Anterior cingulate cortex (tissue), 58 donors: ENCODE data around the gene EIPR1.
A peak's percentile ranks its signal among the peaks of the same experiment; 100 is the strongest.

Experiments
- DNase-seq, 58 donors: peaks; one replicate each; lab custom pipeline; 2025; lab: John Stamatoyannopoulos, UW

Gene EIPR1

DNA sequence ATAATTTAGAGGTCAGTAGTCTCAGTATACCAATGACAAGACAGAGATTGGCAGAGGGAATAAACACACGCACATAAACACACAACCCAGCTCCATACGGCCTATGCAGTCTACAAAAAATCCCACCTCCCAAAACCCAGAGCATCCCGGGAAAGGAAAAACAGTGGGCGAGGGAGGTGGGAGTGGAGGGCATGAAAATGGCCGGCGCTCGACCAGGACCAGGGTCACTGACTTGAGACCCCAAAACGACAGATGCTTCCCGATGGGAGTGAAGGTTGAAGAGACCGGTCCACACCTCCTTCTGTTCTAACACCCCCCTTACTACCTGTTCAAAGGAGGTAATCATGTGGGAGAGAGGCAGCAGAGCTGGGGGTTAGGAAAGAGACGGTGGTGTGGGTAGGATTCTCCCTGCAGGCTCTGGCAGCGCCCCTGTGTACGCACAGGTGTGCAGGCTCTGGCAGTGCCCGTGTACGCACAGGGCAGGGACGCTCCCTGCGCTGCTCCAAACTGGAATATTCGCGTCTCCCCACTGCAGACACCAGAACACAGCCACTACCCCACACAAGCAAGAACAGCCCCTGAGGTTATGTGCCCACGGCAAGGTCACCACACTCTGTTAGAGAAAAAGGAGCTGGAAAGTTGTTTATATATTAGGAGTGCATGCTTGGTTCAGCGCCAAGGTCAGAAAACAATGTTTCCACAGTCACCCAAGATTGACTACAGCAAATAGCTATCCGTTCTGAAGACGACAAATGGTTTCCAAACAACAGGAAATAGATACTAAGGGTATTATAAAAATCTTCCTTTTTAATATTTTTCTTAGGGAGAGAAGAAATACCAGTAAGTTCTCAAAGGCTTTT, 67.9 kb downstream of the EIPR1 start:
- DNase-seq: no peak

DNA sequence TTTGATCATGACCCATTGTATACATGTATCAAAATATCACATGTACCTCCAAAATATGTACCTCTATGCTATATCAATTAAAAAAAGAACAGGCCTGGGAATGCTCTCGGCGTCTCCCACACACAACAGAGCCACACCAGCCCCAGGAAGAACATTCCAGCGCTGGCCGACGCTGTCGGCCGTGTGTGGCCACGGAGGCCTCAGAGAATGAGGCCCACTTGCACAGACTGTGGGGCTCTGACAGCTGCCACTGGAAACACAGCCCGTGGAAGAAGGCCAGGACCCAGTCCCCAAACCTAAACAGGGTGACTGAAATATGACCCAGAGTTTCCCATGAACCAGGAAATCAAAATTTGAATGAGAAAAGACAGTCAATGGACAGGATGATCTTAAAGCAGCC, 69.7 kb downstream of the EIPR1 start:
- no peak for DNase-seq

DNA sequence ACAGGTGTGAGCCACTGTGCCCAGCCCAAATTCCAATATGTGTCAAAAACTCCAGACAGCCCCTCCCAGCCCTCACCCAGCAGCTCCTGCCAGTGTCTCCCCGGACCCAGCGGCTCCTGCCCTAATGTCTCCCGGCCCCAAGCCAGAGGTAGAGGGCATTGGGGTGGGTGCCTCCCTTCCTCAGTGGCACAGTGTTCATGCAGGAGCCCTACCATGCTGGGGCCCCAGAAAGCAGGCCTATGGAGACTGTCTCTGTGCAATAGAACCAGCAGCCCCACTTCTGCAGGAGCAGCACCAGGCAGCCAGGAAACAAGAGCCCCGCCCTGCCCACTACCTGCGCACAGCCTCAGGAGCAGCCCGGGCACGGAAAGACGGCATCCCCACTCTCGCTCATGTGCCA, 70.4 kb downstream of the EIPR1 start:
- DNase-seq: no peak

DNA sequence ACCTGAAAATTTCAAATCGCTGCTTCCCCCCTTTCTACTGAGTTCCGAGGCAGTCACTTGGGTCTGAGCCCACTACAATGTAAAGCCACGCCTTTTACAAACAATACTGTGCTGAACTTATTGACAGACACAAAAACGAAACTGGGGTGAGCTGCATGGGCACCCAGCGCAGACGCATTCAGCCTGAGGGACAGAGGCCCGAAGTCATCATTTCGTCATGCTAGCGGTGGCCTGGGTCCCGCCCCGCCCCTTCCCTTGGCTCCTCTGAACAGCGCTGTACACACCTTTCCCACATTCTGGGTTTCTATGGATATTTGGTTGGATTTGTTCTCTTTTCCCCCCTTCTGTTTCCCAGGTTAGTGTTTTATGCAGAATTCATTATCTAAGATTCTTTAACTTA, 71.7 kb downstream of the EIPR1 start:
- DNase-seq: no peak

DNA sequence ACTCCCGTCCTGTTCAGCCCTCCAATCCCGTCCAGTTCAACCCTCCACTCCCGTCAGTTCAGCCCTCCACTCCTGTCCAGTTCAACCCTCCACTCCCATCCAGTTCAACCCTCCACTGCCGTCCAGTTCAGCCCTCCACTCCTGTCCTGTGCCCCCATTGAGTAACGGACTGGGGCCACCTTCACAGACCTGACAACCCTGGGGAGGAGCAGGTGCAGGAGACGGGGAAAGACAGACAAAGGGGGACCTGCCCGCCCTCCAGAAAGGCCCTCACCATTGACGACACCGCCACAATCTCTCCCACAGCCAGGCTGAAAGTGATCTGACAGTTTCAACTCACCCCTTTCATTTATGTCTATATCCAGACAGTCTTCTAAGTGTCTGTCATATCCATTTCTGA, 72.2 kb downstream of the EIPR1 start:
- no peak for DNase-seq

DNA sequence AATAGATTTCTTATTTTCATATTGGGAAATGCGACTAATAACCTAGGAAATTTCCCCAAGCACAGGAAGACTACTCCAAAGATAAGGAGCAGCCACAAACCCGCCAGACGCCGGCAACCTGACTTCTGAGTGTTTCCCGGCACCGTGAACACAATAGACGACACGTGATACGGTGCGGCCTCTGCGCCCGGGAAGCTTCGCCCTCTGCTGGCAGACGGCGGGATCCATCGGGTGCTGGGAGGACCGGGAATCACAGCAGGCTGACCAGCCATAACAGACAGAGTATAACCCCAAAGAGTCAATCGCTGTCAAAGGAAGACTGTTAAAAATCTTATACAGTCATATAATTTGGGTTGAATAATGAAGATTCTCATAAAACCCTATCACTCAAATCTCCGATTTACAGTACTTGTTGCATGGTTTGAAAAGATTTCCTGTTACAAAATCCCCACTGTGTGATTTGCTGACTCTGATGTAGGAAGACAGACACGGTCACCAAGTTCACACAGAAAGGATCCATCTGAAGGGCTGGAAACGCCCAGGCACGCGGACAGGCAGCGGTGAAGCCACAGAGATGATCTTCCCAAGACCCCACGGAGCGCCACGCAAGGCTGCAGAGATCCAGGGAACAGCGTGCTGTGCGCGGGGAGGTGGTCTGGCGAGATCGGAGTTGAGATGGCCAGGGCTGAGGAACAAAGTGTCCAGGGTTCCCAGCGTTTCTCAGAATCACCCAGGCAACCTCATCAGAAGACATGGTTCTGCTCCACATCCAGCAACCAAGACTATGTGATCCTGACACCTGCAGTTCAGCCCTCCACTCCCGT, 73.8 kb downstream of the EIPR1 start:
- DNase-seq: peak; percentile 17 to 93 (median 80)

DNA sequence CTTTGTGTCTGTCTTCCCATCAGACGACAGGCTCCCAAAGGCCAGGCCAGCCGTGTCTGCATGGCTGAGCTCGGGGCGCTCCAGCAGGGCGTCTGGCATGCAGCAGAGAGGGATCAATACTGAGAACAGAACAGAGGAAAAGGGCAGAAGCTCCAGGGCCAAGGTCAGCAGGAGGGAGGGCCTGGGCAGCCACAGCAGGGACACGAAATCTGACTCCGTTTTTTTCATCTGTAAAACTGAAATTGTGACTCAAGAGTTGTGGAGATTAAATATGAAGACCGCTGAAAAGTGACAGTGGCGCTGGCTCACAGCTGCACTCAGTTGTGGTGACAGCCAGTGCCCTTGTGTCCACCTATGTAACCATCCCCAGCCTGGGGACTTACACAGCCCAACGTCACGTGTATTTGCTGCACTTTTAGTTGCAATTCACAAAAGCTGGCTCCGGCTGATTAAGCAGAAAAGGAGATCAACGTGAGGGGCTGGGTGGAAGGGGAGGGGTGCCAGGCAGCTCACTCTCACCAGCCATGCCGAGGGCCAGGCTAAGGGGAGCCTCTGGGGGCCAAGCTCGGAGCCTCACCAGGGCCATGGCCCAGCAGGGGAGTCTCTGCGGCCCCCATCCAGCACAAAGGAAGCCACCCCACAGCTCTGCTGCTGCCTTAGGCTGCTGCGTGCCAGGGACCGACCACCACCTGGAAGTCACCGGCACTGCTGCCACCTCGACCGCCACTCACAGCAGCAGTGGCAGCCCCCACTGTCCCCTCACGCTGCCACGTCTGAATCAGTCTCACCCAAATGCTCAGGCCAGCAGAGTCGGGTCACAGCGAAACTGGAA, 74.7 kb downstream of the EIPR1 start:
- DNase-seq: no peak

DNA sequence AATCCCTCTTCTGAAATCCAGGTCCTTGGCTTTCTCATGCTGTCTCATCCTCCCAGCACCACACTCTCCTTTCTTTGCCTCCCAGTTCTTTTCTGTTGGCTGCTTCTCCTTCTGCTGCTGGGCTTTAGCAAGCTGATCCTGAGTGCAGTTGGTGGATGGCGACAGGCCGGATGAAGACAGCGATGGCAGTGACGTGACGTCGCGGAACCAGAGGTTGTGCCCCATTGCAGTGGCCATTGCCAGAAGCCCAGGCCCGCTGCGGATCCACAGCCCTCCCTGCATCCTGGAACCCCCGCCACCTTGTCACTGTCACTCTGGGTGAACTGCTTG, 75.2 kb downstream of the EIPR1 start:
- no peak for DNase-seq

DNA sequence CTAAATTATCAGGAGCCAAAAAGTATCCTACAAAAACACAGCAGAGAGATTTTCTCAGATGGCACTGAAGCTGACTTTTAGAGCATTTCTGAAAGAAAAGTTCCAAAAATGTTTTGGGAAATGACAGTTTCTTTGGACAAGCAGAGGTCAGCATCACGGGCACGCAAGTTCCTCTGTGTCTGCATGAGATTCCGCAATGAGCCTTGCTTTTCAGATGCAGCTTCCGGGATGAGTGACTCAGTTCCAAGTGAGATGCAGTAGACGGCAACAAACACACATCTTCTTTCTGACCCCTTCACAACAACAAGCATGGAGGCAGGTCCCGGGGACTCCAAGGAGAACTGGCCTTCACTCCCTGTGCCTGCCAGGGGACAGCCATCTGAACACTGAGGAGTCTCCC, 76.6 kb downstream of the EIPR1 start:
- no peak for DNase-seq

DNA sequence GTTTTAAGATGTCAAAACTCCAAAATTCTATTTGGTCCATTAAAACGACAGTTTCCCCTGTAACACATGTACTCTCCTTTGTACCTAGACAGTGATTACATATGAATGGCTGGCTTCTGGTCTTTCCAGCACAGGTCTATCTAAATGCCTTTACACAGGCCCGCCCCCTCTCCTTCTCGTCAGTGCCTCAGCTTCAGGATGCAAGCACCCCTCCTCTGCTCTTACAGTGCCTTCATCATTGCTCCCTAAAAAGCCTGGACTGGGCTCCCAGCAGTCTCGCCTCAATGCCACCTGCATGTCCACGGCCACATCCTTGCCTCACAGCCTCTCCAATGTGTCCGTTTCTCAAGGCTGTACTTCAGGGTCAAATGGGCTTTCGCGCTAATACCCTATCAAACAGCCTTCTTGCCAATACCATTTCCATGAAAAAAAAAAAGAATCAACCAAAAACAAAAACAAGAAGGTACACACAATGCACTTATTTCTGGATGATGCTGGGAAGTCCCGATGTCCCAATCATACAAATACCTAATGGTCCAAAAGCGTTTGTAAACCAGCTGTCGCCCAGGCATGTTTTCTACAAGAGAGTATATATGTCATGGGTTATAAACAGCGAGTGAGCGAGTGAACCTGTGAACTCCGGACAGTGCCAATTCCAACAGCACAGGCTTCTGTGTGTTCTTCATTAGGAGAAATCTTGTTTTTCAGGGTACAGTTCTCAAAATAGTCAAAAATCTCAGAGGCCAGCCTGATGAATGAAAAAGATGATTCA, 77.2 kb downstream of the EIPR1 start:
- no peak for DNase-seq

DNA sequence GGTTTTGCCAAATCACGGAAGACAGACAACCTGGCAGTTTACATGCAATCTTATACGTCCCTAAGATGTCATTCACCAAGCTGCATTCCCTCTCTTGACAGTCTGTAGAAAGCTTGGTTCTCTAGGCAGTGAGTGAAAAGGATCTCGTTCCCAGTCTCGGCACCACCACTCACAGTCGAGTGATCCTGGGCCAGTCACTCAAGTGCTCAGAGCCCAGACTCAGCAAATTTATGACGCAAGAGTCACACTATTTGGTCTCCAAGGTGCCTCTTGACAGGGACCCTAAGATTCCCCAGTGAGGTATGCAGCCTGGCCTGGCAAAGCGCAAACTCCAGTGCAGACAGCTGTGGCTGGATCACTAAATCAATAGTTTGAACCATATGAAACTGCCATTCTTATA, 77.9 kb downstream of the EIPR1 start:
- DNase-seq: no peak

DNA sequence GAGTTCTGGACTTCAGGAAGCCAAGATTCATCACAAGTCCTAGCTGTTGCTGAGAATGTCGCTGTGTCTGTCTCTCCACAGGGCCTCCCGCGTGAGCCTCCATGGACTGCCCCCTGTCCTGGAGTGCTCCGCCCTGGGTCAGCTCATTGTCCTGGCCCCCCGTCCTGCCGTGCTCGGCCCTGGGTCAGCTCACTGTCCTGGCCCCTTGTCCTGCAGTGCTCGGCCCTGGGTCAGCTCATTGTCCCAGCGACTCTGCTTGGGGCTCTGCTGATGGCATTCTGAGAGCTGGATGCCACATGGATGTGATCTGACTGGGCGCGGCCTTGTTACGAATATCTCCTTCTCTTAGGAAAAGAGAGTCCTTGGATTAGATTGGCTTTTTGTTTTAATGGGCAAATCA, 78.5 kb downstream of the EIPR1 start:
- no peak for DNase-seq

DNA sequence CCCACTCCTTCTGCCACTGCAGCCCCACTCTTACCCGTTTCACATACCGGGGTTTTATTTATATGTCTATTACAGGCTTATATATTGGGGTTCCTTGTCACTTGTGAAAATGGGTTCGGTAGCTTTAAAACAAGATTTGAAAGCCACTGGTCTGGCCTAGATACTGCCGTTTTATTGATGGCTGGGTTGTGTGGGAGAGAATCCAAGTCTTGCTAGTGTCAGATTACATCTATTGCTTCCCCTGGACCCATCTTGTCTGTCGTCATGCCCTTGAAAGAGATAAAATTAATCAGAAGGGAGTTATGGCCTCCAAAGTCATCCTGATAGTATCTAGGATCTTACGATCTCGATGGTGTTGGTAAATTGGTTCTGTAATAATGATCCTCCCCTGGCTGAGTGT, 79.4 kb downstream of the EIPR1 start:
- DNase-seq: no peak

DNA sequence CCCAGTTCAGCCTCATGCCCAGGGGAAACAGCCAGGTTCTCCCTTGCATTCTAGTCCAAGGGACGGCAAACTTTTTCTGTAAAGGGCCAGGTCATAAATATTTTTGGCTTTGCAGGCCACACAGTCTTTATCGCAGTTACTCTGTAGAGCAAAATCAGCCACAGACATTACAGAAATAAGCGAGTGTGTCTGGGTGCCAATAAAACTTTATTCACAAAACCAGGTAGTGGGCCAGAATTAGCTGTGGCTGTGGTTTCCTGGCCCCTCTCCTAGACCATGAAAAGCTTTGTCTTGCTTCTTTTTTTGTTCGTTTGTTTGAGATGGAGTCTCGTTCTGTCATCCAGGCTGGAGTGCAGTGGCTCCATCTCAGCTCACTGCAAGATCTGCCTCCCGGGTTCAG, 80.1 kb downstream of the EIPR1 start:
- no peak for DNase-seq

DNA sequence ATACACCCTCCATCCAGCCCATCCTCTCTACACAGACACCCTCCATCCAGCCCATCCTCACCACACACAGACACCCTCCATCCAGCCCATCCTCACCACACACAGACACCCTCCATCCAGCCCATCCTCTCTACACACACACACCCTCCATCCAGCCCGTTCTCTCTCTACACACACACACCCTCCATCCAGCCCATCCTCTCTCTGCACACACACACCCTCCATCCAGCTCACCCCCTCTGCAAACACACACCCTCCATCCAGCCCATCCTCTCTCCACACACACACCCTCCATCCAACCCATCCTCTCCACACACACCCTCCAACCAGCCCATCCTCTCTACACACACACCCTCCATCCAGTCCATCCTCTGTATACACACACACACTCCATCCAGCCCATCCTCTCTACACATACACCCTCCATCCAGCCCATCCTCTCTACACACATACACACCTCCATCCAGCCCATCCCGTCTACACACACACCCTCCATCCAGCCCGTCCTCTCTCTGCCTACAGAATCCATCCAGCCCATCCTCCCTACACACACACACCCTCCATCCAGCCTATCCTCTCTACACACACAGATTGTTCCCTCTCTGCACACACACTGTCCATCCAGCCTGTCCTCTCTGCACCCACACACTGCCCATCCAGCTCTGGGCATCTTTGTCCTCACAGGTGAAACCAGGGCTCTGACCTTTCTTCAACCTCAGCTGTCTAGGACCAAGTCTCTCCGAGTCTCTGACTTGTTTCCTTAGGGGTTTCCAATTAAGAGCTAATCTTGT, 81.2 kb downstream of the EIPR1 start:
- DNase-seq: no peak

DNA sequence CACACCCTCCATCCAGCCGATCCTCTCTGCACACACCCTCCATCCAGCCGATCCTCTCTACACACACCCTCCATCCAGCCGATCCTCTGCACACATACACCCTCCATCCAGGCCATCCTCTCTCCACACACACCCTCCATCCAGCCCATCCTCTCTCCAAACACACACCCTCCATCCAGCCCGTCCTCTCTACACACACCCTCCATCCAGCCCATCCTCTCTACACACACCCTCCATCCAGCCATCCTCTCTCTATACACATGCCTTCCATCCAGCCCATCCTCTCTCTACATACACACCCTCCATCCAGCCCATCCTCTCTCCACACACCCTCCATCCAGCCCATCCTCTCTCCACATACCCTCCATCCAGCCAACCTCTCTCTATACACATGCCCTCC, 83.1 kb downstream of the EIPR1 start:
- DNase-seq: no peak

DNA sequence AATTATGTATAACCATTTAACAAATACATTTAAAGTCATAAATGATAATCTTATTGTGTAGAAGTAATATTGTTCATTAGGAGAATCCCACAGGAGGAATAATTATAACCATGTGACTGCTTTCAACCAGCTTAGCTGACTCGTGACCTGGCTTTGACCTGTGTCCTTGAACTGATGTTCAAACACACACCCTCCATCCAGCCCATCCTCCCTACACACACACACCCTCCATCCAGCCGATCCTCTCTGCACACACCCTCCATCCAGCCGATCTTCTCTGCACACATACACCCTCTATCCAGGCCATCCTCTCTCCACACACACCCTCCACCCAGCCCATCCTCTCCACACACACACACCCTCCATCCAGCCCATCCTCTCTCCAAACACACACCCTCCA, 83.5 kb downstream of the EIPR1 start:
- DNase-seq: no peak

DNA sequence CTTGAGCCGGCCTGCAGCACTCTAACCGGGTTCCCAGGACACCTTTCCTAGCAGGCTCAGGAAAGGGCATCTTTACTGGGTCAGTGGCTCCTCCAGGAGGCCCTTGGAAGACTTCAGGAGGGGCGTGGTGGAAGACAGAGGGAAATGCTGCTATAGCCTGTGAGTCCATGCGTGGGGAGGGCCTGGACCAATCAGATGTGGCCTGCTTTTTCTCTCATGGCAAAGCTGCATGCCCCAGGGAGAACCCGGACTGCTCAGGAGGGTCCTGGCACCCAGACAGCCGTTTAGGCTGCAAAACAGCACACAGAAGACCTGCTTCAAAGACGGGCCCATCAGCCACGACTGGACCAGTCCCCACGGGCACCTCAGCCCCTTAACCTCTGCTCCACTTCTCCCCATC, 84.4 kb downstream of the EIPR1 start:
- peak in 1 of 58 donors; percentile 55 for DNase-seq

DNA sequence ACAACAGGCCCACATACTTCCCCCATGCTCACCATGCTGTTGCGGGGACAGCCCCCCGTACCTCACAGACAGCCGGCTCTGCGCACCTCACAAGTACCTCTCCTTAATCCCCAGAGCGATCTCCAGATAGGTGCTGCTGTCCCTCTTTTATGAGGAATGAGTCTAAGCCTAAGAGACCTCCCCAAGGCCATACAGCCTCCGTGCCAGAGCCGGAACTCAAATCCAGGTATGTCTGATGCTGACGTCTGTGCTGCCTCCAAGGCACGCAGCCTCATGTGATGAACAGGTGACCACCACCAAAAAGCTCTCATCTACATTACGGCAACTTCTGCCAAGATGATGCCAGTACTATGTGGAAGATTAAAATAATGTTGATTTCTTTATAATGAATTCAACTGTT, 85.2 kb downstream of the EIPR1 start:
- no peak for DNase-seq

DNA sequence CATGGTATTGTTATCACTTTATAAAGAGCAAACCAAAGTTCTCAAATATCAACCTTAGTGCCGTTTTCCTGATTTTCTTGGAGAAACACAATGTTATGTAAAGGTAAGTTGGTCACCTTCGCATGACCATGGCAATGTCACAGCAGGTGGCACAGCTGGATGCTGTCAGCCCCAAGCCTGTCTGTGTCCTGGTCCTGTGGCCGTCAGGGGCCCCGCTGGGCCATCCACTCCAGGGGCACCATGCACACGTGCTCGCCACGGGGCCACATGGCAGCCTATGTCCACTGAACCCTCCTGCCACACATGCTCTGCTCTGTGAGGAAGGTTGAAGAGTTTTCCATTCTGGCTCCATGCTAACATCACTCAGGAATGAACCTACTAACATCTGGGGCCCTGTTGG, 85.9 kb downstream of the EIPR1 start:
- no peak for DNase-seq
